Cardiac fibroblast (primary cell): ENCODE data around the gene ZSCAN5B.

Experiments
- DNase-seq, 2 donors: peaks; one replicate each; pipeline versions ENCODE4 v3.0.0 to v3.0.0-alpha.2; 2010; ENCODE audit warnings: low read depth in 2 of 2
- H3K4me3 ChIP-seq, 2 donors: replicated peaks in 1 of 2; 1 replicate in 1 of 2; 2 replicates in 1 of 2; pipeline ENCODE4 v1.5.1; 2011; ENCODE audit warnings: low read depth in 2 of 2, low read length in 2 of 2, mild to moderate bottlenecking in 2 of 2, moderate library complexity in 1 of 2
- TF ChIP-seq, protein P1 (sequence below): IDR thresholded peaks from one replicate; pipeline ENCODE4 v1.5.1; 2011; ENCODE audit warnings: low read depth, mild to moderate bottlenecking, low read length, inconsistent platforms

The ZSCAN5B gene

DNA sequence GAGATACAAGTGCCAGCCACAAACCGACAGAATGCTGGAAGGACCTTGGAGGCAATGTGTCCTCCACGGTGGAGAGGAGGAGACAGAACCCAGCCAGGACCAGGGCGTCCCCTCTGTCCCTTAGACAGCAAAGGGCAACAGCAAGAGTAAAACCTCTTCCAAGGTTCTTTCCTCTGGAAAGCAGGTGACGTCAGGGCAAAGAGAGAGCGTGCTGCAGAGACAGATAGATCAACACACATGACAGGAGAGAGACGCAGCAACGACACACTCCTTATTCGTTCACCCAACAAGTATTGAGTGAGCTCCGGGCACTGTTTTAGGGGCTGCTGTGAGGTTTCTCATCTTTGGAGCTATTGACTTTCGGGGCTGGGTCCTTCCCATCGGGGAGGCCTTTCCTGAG is 23.0 kb downstream of the ZSCAN5B start:
- DNase-seq = no peak
- TF ChIP-seq, protein P1, sequence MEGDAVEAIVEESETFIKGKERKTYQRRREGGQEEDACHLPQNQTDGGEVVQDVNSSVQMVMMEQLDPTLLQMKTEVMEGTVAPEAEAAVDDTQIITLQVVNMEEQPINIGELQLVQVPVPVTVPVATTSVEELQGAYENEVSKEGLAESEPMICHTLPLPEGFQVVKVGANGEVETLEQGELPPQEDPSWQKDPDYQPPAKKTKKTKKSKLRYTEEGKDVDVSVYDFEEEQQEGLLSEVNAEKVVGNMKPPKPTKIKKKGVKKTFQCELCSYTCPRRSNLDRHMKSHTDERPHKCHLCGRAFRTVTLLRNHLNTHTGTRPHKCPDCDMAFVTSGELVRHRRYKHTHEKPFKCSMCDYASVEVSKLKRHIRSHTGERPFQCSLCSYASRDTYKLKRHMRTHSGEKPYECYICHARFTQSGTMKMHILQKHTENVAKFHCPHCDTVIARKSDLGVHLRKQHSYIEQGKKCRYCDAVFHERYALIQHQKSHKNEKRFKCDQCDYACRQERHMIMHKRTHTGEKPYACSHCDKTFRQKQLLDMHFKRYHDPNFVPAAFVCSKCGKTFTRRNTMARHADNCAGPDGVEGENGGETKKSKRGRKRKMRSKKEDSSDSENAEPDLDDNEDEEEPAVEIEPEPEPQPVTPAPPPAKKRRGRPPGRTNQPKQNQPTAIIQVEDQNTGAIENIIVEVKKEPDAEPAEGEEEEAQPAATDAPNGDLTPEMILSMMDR = no peak
- H3K4me3 ChIP-seq = no peak overlapping the region

DNA sequence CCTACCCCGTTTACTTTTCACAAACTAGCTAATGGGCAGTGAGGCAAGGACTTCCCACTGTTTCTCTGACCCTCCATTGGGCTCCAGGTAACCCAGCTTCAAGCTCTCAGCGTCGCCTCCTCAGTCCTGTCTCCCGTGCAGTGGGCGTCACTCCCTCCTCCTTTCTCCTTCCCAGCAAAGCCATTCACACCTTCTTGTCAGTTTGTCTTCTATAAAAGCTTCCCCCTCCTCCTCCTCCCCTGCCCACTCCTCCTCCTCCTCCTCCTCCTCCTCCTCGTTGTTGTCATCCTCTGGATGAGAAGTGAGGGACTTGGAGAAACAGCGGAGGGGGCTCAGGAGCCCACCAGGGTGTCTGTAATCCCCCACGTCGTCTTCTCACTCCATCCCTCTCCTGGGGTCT is 23.5 kb downstream of the ZSCAN5B start:
- H3K4me3 ChIP-seq = no peak overlapping the region
- TF ChIP-seq, protein P1 = no peak
- DNase-seq = no peak

DNA sequence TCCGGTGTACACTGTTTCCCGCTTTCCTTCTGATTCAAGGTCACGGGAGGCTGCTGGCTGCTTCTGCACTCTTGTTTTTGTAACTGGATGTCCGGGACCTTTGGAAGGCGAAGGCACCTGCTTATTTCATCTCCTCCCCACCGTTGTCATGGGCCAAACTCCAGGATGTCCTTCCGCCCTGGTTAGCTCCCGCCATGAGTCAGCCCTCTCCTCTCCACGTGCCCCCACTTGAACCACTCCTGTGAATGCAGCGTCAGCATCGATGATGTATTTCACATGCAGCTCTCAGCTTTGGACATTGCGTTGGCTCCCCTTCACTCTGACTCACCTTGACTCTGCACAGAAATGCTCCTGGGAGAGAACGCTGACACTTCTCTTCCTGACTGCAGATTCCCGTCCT is 27.3 kb downstream of the ZSCAN5B start:
- H3K4me3 ChIP-seq = no peak overlapping the region
- peak in 1 of 2 donors; percentile 72 for DNase-seq
- TF ChIP-seq, protein P1 = no peak

DNA sequence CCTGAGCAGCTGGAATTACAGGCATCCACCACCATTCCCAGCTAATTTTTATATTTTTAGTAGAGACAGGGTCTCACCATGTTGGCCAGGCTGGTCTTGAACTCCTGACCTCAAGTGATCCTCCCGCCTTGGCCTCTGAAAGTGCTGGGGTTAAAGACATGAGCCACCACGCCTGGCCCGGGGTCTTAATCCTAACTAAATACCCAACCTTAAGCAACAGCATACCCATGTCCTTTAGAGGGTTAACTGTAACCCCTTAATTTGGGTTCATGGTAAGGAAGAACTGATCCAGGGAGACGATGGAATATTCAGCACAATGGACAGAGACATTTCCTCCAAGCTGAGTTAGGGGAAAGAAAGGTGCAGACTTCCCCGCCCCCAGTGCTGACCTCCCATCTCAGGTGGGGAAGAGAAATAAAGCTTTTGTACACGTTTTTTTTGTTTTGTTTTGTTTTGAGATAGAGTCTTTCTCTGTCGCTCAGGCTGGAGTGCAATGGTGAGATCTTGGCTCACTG is 30.5 kb downstream of the ZSCAN5B start:
- no peak overlapping the region for H3K4me3 ChIP-seq

DNA sequence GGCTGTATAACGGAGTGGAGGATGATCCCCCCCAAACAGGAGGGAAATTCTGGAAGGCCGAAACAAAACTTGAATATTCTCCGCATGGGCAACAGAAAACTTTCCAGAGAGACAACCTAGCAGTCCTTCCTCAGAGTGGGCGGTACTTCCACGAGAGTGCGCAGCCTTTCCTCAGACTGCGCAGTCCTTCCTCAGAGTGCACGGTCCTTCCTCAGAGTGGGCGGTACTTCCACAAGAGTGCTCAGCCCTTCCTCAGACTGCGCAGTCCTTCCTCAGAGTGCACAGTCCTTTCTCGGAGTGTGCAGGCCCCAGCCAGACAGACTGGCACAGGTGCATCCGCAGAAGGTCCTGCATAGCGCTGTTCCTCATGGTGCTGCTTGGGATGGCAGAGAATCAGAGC is 34.5 kb downstream of the ZSCAN5B start:
- TF ChIP-seq, protein P1 = no peak
- DNase-seq = no peak
- no peak overlapping the region for H3K4me3 ChIP-seq

More for the DNA sequence above, 30.5 kb downstream of the ZSCAN5B start:
- peak in 1 of 2 donors; percentile 11 for DNase-seq
- TF ChIP-seq, protein P1 = no peak

DNA sequence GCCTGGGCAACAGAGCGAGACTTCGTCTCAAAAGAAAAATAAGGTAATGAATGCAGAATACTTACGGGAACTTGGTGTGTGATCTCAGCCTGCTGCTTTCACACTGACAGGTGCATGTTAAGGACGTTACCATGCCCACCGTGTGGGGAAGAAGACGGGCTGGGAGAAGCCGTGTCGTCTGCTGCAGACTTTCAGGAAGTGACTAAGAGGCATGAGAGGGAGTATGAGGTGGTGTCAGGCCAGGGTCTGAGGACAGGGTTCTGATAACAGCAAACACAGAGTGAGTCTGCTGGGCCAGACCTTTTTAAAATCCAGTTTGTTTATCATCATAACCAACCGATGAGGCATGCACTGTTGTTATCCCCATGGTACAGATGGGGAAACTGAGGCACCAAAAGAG is 35.3 kb downstream of the ZSCAN5B start:
- DNase-seq = peak; percentile 33 to 53
- TF ChIP-seq, protein P1 = no peak
- H3K4me3 ChIP-seq = no peak overlapping the region

DNA sequence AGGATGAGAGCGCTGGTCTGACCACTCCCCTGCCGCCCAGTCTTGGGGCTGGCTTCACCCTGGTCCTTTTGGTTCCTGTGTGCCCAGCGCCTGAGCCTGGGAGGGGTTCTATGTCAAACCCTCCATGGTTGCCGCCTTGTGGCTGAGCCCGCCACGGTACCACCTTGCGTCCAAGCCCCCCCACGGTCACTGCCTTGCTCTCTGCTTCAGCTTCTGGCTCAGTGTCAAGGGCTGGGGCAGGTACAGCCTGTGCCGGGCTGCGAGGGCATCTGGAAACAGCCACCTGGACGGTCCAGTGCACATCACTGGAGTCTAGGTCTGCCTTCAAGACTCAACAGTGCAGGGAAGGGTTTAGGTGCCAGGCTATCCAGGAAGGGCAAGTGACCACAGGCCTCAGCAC is 36.0 kb downstream of the ZSCAN5B start:
- DNase-seq = no peak
- no peak overlapping the region for H3K4me3 ChIP-seq
- TF ChIP-seq, protein P1 = no peak
